Endothelial cell of umbilical vein (primary cell): Measurements from ENCODE around the gene TBC1D4. TPM values are rescaled to one million over a fixed set of nuclear protein-coding genes. Genes with fewer than 3 reads are reported as not detected.

Source experiments
- BruUV-seq: library from RNA; stranded (reverse); fragments of 400-500 nt; replicated peaks from 2 replicates; lab custom pipeline; 2021; lab: Mats Ljungman, UMichigan
- CTCF ChIA-PET: fragments of 300-600, 350-600 bp; sonication (Branson Sonifier 250); formaldehyde crosslinking; loops from one replicate; lab custom pipeline; 2021; ENCODE audit warnings: antibody characterized with exemption, inconsistent platforms; lab: Charles Lee
- POLR2A ChIA-PET: fragments of 300-600, 350-600 bp; sonication (Branson Sonifier 250); formaldehyde crosslinking; loops from one replicate; lab custom pipeline; 2021; ENCODE audit warnings: antibody characterized with exemption, inconsistent platforms; lab: Charles Lee
- DNase-seq: peaks from one replicate; pipeline ENCODE4 v3.0.0-alpha.2; 2011; ENCODE audit warnings: low read depth, low spot score
- FAIRE-seq: peaks from 2 replicates; lab custom pipeline; 2011; peaks lifted over from hg19 to GRCh38; lab: Jason Lieb, UNC
- H2AFZ ChIP-seq: 2 replicates; pipeline ENCODE4 v1.6.0; 2012; ENCODE audit warnings: low read depth, low read length, control low read depth, inconsistent platforms
- H3K27ac ChIP-seq: 2 replicates; pipeline ENCODE4 v1.5.1; 2011; ENCODE audit warnings: low read depth, mild to moderate bottlenecking, control low read depth, low read length, moderate library complexity; ENCODE audit not compliant: insufficient read depth
- H3K27me3 ChIP-seq, 2 experiments: 2 replicates each; pipeline versions ENCODE4 v1.6.0 to v1.6.1; 2011; ENCODE audit warnings: low read length in 2 of 2, mixed read lengths in 1 of 2; ENCODE audit not compliant: control insufficient read depth in 2 of 2, insufficient read depth in 2 of 2
- H3K36me3 ChIP-seq, 2 experiments: 2 replicates in 1 of 2; 3 replicates in 1 of 2; pipeline ENCODE4 v1.5.1; 2011; ENCODE audit warnings: low read length in 2 of 2, mild to moderate bottlenecking in 1 of 2, moderate library complexity in 1 of 2; ENCODE audit not compliant: control insufficient read depth in 2 of 2, insufficient read depth in 2 of 2; ENCODE audit errors: extremely low read depth in 1 of 2
- H3K4me1 ChIP-seq: 3 replicates; pipeline ENCODE4 v1.5.1; 2011; ENCODE audit warnings: mild to moderate bottlenecking, low read length; ENCODE audit not compliant: control insufficient read depth, insufficient read depth; ENCODE audit errors: extremely low read depth
- H3K4me2 ChIP-seq: 2 replicates; pipeline ENCODE4 v1.6.1; 2011; ENCODE audit warnings: low read length, control low read depth, mixed read lengths; ENCODE audit not compliant: insufficient read depth
- H3K4me3 ChIP-seq, 3 experiments: fragments of 200-600 bp in 1 of 3; sonication (generic), shearing (Covaris generic) in 1 of 3; replicated peaks in 1 of 3; 2 replicates each; pipeline ENCODE4 v1.5.1; 2011 to 2016; ENCODE audit warnings: control low read depth in 3 of 3, low read length in 3 of 3, mild to moderate bottlenecking in 2 of 3, inconsistent platforms in 1 of 3, low read depth in 1 of 3, moderate library complexity in 1 of 3; ENCODE audit not compliant: insufficient read depth in 1 of 3
- H3K79me2 ChIP-seq: 2 replicates; pipeline ENCODE4 v1.6.0; 2012; ENCODE audit warnings: low read length, inconsistent platforms; ENCODE audit not compliant: control insufficient read depth, insufficient read depth
- H3K9ac ChIP-seq: replicated peaks from 2 replicates; pipeline ENCODE3; 2011; ENCODE audit warnings: low read length, control low read depth; ENCODE audit not compliant: insufficient read depth; ENCODE audit errors: extremely low read depth
- H3K9me1 ChIP-seq: replicated peaks from 3 replicates; pipeline ENCODE4 v1.6.0; 2011; ENCODE audit warnings: mild to moderate bottlenecking, low read length; ENCODE audit not compliant: control insufficient read depth, insufficient read depth; ENCODE audit errors: extremely low read depth
- H3K9me3 ChIP-seq: replicated peaks from 2 replicates; pipeline ENCODE4 v1.5.1; 2012; ENCODE audit warnings: low read length, inconsistent platforms; ENCODE audit not compliant: control insufficient read depth, insufficient read depth
- H4K20me1 ChIP-seq: replicated peaks from 2 replicates; pipeline ENCODE3; 2011; ENCODE audit warnings: mild to moderate bottlenecking, low read length; ENCODE audit not compliant: control insufficient read depth, insufficient read depth; ENCODE audit errors: extremely low read depth
- EZH2 ChIP-seq: IDR thresholded peaks from 2 replicates; pipeline ENCODE4 v1.6.1; 2012; ENCODE audit warnings: borderline replicate concordance, low read depth, mild to moderate bottlenecking, moderate library complexity, low read length, inconsistent platforms; ENCODE audit not compliant: severe bottlenecking
- FOS ChIP-seq: IDR thresholded peaks from 2 replicates; pipeline ENCODE4 v1.6.1; 2011; ENCODE audit warnings: mild to moderate bottlenecking, low read length, moderate library complexity, borderline replicate concordance; ENCODE audit not compliant: insufficient read depth
- GATA2 ChIP-seq: IDR thresholded peaks from 2 replicates; pipeline ENCODE4 v1.7.0; 2011; ENCODE audit warnings: low read depth, mild to moderate bottlenecking, moderate library complexity, mixed read lengths, low read length; ENCODE audit not compliant: insufficient read length, insufficient read depth
- JUN ChIP-seq: IDR thresholded peaks from 2 replicates; pipeline ENCODE4 v1.6.1; 2011; ENCODE audit warnings: borderline replicate concordance, low read depth; ENCODE audit not compliant: insufficient read length, insufficient read depth
- MYC ChIP-seq: IDR thresholded peaks from one replicate; pipeline ENCODE4 v1.6.1; 2011; ENCODE audit warnings: mild to moderate bottlenecking, low read depth, low read length
- POLR2A ChIP-seq: IDR thresholded peaks from 2 replicates; pipeline ENCODE4 v1.6.1; 2012; ENCODE audit warnings: low read depth, mild to moderate bottlenecking, control low read depth, low read length
- POLR2AphosphoS5 ChIP-seq: IDR thresholded peaks from 2 replicates; pipeline ENCODE4 v1.6.1; 2012; ENCODE audit warnings: low read depth, mild to moderate bottlenecking, control low read depth, low read length, moderate library complexity; ENCODE audit not compliant: insufficient read depth
- dilution Hi-C: fragments of 300-500 bp; cut with MboI; formaldehyde crosslinking; loops from one replicate; pipeline ENCODE4 v1.15.0; 2019; ENCODE audit warnings: low sequenced_read_pairs; ENCODE audit not compliant: extremely low pct_ligation_motif_present
- intact Hi-C: fragments of 100-400 bp; cut with micrococcal nuclease; formaldehyde crosslinking; loops from one replicate; pipeline ENCODE4 v1.10.0; 2022
- polyA plus RNA-seq, 4 experiments: library from polyadenylated mRNA; depleted of rRNA in 3 of 4; stranded (reverse) in 3 of 4; unstranded in 1 of 4; fragments of >200 nt; gene quantifications; 2 replicates each; pipeline versions ENCODE4 v1.2.1 to v1.2.3, GENCODE V29; 2011 to 2012; ENCODE audit warnings: missing spikeins in 1 of 4
- total RNA-seq: library from RNA; stranded (reverse); gene quantifications from 2 replicates; pipeline ENCODE4 v1.2.3, GENCODE V29; 2021
- TF ChIP-seq, protein P1 (sequence below), 2 donors: IDR thresholded peaks; 1 replicate in 1 of 2; 2 replicates in 1 of 2; pipeline ENCODE4 v1.5.1; 2011; ENCODE audit warnings: low read length in 2 of 2, mild to moderate bottlenecking in 2 of 2, moderate library complexity in 2 of 2, control low read depth in 1 of 2, inconsistent platforms in 1 of 2, low read depth in 1 of 2; ENCODE audit not compliant: insufficient read depth in 1 of 2; ENCODE audit errors: extremely low read depth in 1 of 2

The TBC1D4 gene
- total and polyA plus RNA-seq, 2 donors (not counting 3 experiments of a cell fraction or from before 2014, with no cell fraction given) = 58.3 to 81.0 TPM

DNA sequence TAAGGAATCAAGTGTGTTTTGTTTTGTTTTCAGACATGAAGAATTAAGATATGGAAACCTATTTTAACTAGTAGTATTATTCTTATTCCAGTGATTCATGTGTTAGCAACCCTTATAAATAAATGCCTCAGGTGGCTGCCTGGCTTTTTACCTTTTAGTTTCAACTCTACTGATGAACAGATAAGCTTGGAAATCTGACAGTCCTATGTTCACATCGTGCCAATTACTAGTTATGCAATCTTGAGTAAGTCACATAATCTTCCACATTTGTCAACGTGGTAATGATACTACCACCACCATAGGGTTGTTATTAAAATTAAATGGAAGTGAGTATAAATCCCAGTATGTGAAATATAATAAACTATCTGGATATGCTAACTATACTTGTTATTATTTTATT is 64.3 kb downstream of the TBC1D4 start:
- dilution Hi-C loops (no loop called here), intact Hi-C loops (no loop called here)
- Histone ChIP-seq H3K4me2 (no peak overlapping the region), H2AFZ (no peak overlapping the region), H3K79me2 (peaks cover 5% of the 10 kb centered on the region), H3K9me3 (no peaks in the 10 kb centered on the region), H3K27me3 (no peaks in the 10 kb centered on the region), H3K4me3 (no peak overlapping the region), H3K36me3 (no peaks in the 10 kb centered on the region), H3K27ac (no peak overlapping the region), H3K4me1 (no peaks in the 10 kb centered on the region), H3K9ac (no peak overlapping the region), H4K20me1 (no peaks in the 10 kb centered on the region), H3K9me1 (no peaks in the 10 kb centered on the region)
- TF ChIP-seq POLR2AphosphoS5 (no peak), JUN (no peak), MYC (no peak), FOS (no peak), POLR2A (no peak), EZH2 (no peak), GATA2 (no peak)
- TF ChIP-seq, protein P1, sequence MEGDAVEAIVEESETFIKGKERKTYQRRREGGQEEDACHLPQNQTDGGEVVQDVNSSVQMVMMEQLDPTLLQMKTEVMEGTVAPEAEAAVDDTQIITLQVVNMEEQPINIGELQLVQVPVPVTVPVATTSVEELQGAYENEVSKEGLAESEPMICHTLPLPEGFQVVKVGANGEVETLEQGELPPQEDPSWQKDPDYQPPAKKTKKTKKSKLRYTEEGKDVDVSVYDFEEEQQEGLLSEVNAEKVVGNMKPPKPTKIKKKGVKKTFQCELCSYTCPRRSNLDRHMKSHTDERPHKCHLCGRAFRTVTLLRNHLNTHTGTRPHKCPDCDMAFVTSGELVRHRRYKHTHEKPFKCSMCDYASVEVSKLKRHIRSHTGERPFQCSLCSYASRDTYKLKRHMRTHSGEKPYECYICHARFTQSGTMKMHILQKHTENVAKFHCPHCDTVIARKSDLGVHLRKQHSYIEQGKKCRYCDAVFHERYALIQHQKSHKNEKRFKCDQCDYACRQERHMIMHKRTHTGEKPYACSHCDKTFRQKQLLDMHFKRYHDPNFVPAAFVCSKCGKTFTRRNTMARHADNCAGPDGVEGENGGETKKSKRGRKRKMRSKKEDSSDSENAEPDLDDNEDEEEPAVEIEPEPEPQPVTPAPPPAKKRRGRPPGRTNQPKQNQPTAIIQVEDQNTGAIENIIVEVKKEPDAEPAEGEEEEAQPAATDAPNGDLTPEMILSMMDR (IDR thresholded peaks at IDR 0.05; ENCODE audit: extremely low read depth in 1 of 2, insufficient read depth in 1 of 2, low read depth in 1 of 2, low read length in 2 of 2) = no peak
- DNase-seq (no peak), FAIRE-seq (no peak)
- CTCF ChIA-PET = interaction anchor here (1.0 kb wide), 1 partner anchor 10 kb away, joined by 3 read pairs; no protein-coding TSS in a partner anchor
- POLR2A ChIA-PET = no interaction called here
- no TSS peak for BruUV-seq
